SJCRH30 (cell line): ENCODE measurements around the gene APBA2. TPM values are rescaled to one million over a fixed set of nuclear protein-coding genes. Genes with fewer than 3 reads are reported as not detected.
A peak's percentile ranks its signal among the peaks of the same experiment; 100 is the strongest.

ENCODE experiments used
- DNase-seq, 2 experiments: peaks; one replicate each; pipeline ENCODE4 v3.0.0-alpha.2; 2015 to 2020
- H3K27ac ChIP-seq: fragments of 250-450 bp; sonication (Bioruptor Pico); 2 replicates; pipeline ENCODE4 v1.5.1; 2020; ENCODE audit warnings: mild to moderate bottlenecking, moderate library complexity
- H3K27me3 ChIP-seq: fragments of 250-450 bp; sonication (Bioruptor Pico); 2 replicates; pipeline ENCODE4 v1.5.1; 2020; ENCODE audit warnings: mild to moderate bottlenecking, moderate library complexity
- H3K36me3 ChIP-seq: fragments of 250-450 bp; sonication (Bioruptor Pico); 2 replicates; pipeline ENCODE4 v1.5.1; 2020; ENCODE audit warnings: mild to moderate bottlenecking, moderate library complexity
- H3K4me1 ChIP-seq: fragments of 250-450 bp; sonication (Bioruptor Pico); 2 replicates; pipeline ENCODE4 v1.5.1; 2020; ENCODE audit warnings: mild to moderate bottlenecking, moderate library complexity
- H3K4me3 ChIP-seq: fragments of 250-450 bp; sonication (Bioruptor Pico); 2 replicates; pipeline ENCODE4 v1.5.1; 2020; ENCODE audit warnings: mild to moderate bottlenecking, moderate library complexity
- H3K9me3 ChIP-seq: fragments of 250-450 bp; sonication (Bioruptor Pico); replicated peaks from 2 replicates; pipeline ENCODE4 v1.5.1; 2020; ENCODE audit warnings: mild to moderate bottlenecking, moderate library complexity
- total RNA-seq: library from RNA; depleted of rRNA; stranded (reverse); fragments of >200 nt; shearing (Covaris generic); gene quantifications from 2 replicates; pipeline ENCODE4 v1.2.3, GENCODE V29; 2014

APBA2 gene
- total RNA-seq, 1 experiment from 2014 or later: 11.9 TPM

GRCh38 chr15:28986726-28987125, 101.0 kb downstream of the APBA2 start:
- no peak overlapping the region for H3K4me3 ChIP-seq
- H3K27ac ChIP-seq: no peak overlapping the region
- H3K27me3 ChIP-seq: no peaks in the 10 kb centered on the region
- H3K36me3 ChIP-seq: no peaks in the 10 kb centered on the region
- no peak for DNase-seq
- H3K9me3 ChIP-seq: no peaks in the 10 kb centered on the region
- no peaks in the 10 kb centered on the region for H3K4me1 ChIP-seq

GRCh38 chr15:28987337-28987736, 101.6 kb downstream of the APBA2 start:
- no peak for DNase-seq
- Histone ChIP-seq H3K4me1 (no peaks in the 10 kb centered on the region), H3K4me3 (no peak overlapping the region), H3K36me3 (no peaks in the 10 kb centered on the region), H3K27me3 (no peaks in the 10 kb centered on the region), H3K27ac (no peak overlapping the region), H3K9me3 (no peaks in the 10 kb centered on the region)

- Histone ChIP-seq H3K36me3 (no peaks in the 10 kb centered on the region), H3K9me3 (no peaks in the 10 kb centered on the region), H3K4me1 (no peaks in the 10 kb centered on the region), H3K4me3 (no peak overlapping the region), H3K27me3 (no peaks in the 10 kb centered on the region), H3K27ac (no peak overlapping the region)
- peak in 1 of 2 experiments; percentile 25 for DNase-seq
Observed at GRCh38 chr15:28989239-28989830, 103.6 kb downstream of the APBA2 start.

GRCh38 chr15:28989896-28990295, 104.1 kb downstream of the APBA2 start:
- no peak overlapping the region for H3K27ac ChIP-seq
- H3K9me3 ChIP-seq: no peaks in the 10 kb centered on the region
- H3K4me1 ChIP-seq: no peaks in the 10 kb centered on the region
- H3K27me3 ChIP-seq: no peaks in the 10 kb centered on the region
- no peak for DNase-seq
- H3K4me3 ChIP-seq: no peak overlapping the region
- H3K36me3 ChIP-seq: no peaks in the 10 kb centered on the region

GRCh38 chr15:28990390-28990789, 104.6 kb downstream of the APBA2 start:
- Histone ChIP-seq H3K9me3 (no peaks in the 10 kb centered on the region), H3K36me3 (no peaks in the 10 kb centered on the region), H3K4me3 (no peak overlapping the region), H3K4me1 (no peaks in the 10 kb centered on the region), H3K27ac (no peak overlapping the region), H3K27me3 (no peaks in the 10 kb centered on the region)
- DNase-seq: no peak

- no peak for DNase-seq
- no peaks in the 10 kb centered on the region for H3K4me1 ChIP-seq
- no peaks in the 10 kb centered on the region for H3K36me3 ChIP-seq
- no peak overlapping the region for H3K4me3 ChIP-seq
- H3K27me3 ChIP-seq: no peaks in the 10 kb centered on the region
- H3K27ac ChIP-seq: no peak overlapping the region
- H3K9me3 ChIP-seq: no peaks in the 10 kb centered on the region
Observed at GRCh38 chr15:28991236-28992171, 105.7 kb downstream of the APBA2 start.

- no peak for DNase-seq
- Histone ChIP-seq H3K27me3 (no peaks in the 10 kb centered on the region), H3K27ac (no peak overlapping the region), H3K4me3 (no peak overlapping the region), H3K9me3 (no peaks in the 10 kb centered on the region), H3K4me1 (no peaks in the 10 kb centered on the region), H3K36me3 (no peaks in the 10 kb centered on the region)
Observed at GRCh38 chr15:28992336-28992864, 106.6 kb downstream of the APBA2 start.

GRCh38 chr15:28993051-28993719, 107.4 kb downstream of the APBA2 start:
- Histone ChIP-seq H3K4me3 (no peak overlapping the region), H3K27me3 (no peaks in the 10 kb centered on the region), H3K27ac (no peak overlapping the region), H3K36me3 (no peaks in the 10 kb centered on the region), H3K4me1 (no peaks in the 10 kb centered on the region), H3K9me3 (no peaks in the 10 kb centered on the region)
- DNase-seq: no peak

- Histone ChIP-seq H3K4me1 (no peaks in the 10 kb centered on the region), H3K27me3 (no peaks in the 10 kb centered on the region), H3K4me3 (no peak overlapping the region), H3K27ac (no peak overlapping the region), H3K36me3 (no peaks in the 10 kb centered on the region), H3K9me3 (no peaks in the 10 kb centered on the region)
- DNase-seq: no peak
Observed at GRCh38 chr15:28993720-28994053, 107.9 kb downstream of the APBA2 start.

GRCh38 chr15:28994142-28994830, 108.5 kb downstream of the APBA2 start:
- H3K27ac ChIP-seq: no peak overlapping the region
- no peaks in the 10 kb centered on the region for H3K4me1 ChIP-seq
- no peak for DNase-seq
- no peaks in the 10 kb centered on the region for H3K27me3 ChIP-seq
- no peaks in the 10 kb centered on the region for H3K36me3 ChIP-seq
- H3K4me3 ChIP-seq: no peak overlapping the region
- no peaks in the 10 kb centered on the region for H3K9me3 ChIP-seq

- Histone ChIP-seq H3K4me1 (no peaks in the 10 kb centered on the region), H3K4me3 (no peak overlapping the region), H3K9me3 (no peaks in the 10 kb centered on the region), H3K36me3 (no peaks in the 10 kb centered on the region), H3K27ac (no peak overlapping the region), H3K27me3 (no peaks in the 10 kb centered on the region)
- DNase-seq: no peak
Observed at GRCh38 chr15:28994831-28995596, 109.2 kb downstream of the APBA2 start.

- H3K27me3 ChIP-seq: no peaks in the 10 kb centered on the region
- no peaks in the 10 kb centered on the region for H3K36me3 ChIP-seq
- no peaks in the 10 kb centered on the region for H3K9me3 ChIP-seq
- H3K4me1 ChIP-seq: no peaks in the 10 kb centered on the region
- H3K27ac ChIP-seq: no peak overlapping the region
- DNase-seq: no peak
- no peak overlapping the region for H3K4me3 ChIP-seq
Observed at GRCh38 chr15:28995705-28996104, 109.9 kb downstream of the APBA2 start.

GRCh38 chr15:28996289-28996688, 110.5 kb downstream of the APBA2 start:
- H3K9me3 ChIP-seq: no peaks in the 10 kb centered on the region
- H3K27ac ChIP-seq: no peak overlapping the region
- H3K4me1 ChIP-seq: no peaks in the 10 kb centered on the region
- DNase-seq: no peak
- H3K27me3 ChIP-seq: no peaks in the 10 kb centered on the region
- H3K36me3 ChIP-seq: no peaks in the 10 kb centered on the region
- no peak overlapping the region for H3K4me3 ChIP-seq

GRCh38 chr15:28996953-28997352, 111.2 kb downstream of the APBA2 start:
- no peaks in the 10 kb centered on the region for H3K27me3 ChIP-seq
- no peak for DNase-seq
- H3K36me3 ChIP-seq: no peaks in the 10 kb centered on the region
- H3K4me3 ChIP-seq: no peak overlapping the region
- H3K4me1 ChIP-seq: no peaks in the 10 kb centered on the region
- H3K9me3 ChIP-seq: no peaks in the 10 kb centered on the region
- no peak overlapping the region for H3K27ac ChIP-seq
